GM12864 (cell line): ENCODE data around the gene MALSU1.
A peak's percentile ranks its signal among the peaks of the same experiment; 100 is the strongest.

Experiments
- DNase-seq: peaks from one replicate; pipeline ENCODE4 v3.0.0-alpha.2; 2011; ENCODE audit warnings: low read depth
- H3K4me3 ChIP-seq: 2 replicates; pipeline ENCODE4 v1.5.1; 2011; ENCODE audit warnings: mild to moderate bottlenecking, low read depth, low read length, control low read depth
- TF ChIP-seq, protein P1 (sequence below): IDR thresholded peaks from 2 replicates; pipeline ENCODE4 v1.5.1; 2011; ENCODE audit warnings: low read depth, mild to moderate bottlenecking, moderate library complexity, low read length, control low read depth, inconsistent platforms; ENCODE audit errors: missing control alignments

Gene MALSU1

DNA sequence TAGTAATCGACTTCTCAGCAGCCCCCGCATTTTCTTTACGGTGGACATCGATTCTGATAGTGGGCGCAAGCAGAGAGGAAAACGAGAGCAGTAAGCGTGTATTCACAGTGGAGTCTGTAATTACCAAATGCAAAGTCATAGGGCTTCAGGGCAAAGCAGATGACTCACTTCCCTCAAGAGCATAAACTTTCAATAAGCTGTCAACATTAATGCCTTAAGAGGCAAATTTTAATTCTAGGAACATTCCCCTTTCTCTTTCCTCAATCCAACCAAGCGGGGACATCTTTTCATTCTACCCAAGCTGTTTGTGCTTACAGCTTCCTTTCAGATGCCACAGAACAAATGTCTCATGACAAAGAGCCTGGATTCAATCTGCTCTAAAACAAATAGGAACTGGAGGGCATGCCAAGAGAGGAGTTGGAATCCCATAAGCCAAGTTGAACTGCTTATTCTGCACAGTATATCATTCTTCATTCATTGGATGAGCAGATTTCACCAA lies 48.6 kb downstream of the MALSU1 start:
- TF ChIP-seq, protein P1, sequence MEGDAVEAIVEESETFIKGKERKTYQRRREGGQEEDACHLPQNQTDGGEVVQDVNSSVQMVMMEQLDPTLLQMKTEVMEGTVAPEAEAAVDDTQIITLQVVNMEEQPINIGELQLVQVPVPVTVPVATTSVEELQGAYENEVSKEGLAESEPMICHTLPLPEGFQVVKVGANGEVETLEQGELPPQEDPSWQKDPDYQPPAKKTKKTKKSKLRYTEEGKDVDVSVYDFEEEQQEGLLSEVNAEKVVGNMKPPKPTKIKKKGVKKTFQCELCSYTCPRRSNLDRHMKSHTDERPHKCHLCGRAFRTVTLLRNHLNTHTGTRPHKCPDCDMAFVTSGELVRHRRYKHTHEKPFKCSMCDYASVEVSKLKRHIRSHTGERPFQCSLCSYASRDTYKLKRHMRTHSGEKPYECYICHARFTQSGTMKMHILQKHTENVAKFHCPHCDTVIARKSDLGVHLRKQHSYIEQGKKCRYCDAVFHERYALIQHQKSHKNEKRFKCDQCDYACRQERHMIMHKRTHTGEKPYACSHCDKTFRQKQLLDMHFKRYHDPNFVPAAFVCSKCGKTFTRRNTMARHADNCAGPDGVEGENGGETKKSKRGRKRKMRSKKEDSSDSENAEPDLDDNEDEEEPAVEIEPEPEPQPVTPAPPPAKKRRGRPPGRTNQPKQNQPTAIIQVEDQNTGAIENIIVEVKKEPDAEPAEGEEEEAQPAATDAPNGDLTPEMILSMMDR = no peak
- no peak overlapping the region for H3K4me3 ChIP-seq
- DNase-seq = no peak

DNA sequence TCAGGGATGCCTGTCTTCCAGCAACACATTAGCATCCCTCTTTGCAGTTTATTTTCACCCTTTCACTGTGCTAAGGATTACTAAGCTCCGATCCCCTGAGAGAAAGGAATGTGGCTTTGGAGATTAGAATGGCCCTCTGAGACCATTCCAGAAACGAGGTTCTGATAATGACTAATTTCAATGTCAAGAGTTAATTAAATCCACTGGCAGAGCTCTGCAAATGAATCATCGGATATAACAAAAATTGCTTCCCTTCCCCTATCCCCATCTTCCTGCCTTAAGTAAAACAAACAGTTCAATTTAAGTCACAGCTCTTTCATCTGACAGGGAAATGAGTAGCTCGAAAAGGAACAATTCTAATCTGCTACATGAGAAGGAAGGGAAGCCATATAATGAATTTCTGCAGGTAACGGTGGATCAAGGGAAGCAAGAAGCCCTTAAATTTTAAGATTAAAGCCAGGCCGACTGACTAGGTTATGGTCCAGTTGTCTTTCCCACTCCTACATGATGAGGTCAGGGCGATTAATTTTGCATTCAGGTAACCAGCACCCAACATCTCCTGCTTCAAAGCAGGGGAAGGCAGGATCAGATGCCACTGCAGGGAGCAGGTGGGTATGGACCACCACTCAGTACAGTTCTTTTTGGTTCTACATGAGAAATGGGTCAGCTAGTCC lies 50.5 kb downstream of the MALSU1 start:
- DNase-seq = no peak
- H3K4me3 ChIP-seq = no peak overlapping the region
- TF ChIP-seq, protein P1 = no peak

DNA sequence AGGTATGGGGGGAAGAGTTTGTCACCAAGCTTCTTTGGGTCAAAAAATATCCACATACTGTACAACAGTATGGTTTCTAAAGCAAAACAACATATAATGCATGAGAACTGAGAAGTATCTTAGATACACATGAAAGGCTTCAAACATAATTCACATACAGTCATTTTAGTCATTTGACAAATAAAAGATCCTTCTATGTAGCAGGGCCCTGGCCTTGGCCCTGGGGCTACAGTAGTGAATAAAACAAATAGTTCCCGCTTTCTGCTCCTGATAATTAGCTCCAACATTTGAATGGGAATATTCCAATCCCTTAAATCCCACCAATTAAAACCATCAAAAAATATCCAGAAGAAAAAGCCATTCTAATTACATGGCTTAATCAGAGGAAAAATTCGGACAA lies 51.3 kb downstream of the MALSU1 start:
- DNase-seq = no peak
- TF ChIP-seq, protein P1 = no peak

DNA sequence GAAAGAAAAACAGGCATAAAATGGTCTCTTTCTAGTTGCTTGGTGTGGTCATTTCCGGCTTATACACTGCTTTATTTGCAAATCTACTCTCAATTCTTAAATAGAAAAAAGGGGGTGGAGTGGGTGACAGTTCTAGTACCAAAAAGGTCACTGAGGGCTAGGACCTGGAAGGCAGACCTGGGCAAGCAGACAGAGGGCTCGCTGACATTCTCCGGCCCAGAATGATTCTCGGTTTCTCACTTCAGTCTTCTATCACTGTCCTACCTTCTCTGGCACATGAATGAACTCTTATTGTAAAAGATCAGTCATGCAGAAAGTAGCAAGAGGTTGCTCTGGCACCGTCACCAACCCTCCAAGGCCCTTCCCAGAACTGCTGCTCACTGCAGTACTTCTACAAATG lies 54.0 kb downstream of the MALSU1 start:
- TF ChIP-seq, protein P1 = no peak
- no peak overlapping the region for H3K4me3 ChIP-seq
- DNase-seq = no peak

More for the DNA sequence above, 51.3 kb downstream of the MALSU1 start:
- no peak overlapping the region for H3K4me3 ChIP-seq

DNA sequence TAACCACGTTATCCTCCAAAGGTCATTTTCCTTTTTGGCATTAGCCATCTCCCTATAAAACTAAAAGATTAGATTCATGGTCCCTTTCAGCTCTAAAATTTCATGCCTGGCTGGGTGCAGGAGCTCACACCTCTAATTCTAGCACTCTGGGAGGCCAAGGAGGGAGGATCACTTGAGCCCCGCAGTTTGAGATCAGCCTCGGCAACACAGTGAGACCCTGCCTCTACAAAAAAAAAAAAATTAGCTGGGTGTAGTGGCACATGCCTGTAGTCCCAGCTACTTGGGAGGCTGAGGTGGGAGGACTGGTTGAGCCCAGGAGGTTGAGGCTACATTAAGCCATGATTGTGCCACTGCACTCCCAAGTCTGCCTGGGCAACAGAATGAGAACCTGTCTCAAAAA lies 57.0 kb downstream of the MALSU1 start:
- no peak overlapping the region for H3K4me3 ChIP-seq
- TF ChIP-seq, protein P1 = no peak
- no peak for DNase-seq

DNA sequence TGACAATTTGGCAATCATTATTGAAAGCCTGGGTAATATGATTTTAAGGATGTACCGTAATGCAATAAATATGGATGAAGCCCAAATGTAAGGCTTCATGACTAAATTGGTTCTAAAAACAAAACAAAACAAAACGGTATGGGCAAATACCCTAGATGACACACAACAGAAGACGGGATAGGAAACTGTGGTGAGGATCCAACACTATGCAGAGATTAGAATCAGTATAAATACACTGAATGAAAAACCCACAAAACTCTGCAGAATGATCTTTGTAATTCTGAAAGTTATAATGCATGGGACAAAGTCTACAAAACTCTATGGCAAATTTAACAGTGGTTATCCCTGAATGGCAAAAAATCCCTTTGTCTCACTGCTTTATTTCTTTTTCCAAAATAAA lies 57.6 kb downstream of the MALSU1 start:
- no peak overlapping the region for H3K4me3 ChIP-seq
- DNase-seq = no peak
- TF ChIP-seq, protein P1 = no peak

DNA sequence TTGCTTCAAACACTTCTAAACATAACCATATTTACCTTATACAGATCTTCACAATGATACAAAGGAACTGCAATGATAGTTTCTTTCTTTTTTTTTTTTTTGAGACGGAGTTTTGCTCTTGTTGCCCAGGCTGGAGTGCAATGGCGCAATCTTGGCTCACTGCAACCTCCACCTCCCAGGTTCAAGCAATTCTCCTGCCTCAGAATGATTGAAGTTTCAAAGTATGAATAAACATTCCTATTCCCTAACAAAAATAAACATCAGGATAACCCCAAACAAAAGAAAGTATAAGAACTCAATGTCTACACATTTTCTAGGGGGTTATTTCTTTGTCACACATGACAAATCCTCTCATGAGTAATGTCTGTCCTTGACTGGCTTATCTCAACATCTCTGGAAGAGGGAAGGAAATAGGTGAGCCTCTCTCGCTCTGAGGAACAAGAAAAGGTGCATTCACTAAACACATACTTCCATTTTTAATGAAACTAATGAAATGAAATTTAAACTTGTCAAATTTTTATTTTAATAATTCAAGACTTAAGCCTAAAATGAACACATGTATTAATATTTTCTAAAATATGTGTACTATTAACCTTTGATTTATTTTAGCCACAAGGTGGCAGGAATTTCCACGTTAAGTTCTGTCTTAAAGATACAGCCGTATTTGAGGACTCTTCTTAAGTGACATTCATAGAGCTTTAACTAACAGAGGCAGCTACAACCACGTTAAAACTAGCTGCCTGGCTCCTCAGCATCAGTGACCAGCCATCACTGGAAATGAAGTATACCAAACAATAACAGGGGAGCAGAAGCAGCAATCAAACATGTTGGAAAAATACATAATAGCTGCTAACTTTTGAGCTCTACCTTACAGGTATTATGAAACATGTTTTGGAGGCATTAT lies 58.3 kb downstream of the MALSU1 start:
- DNase-seq = no peak
- no peak overlapping the region for H3K4me3 ChIP-seq
- TF ChIP-seq, protein P1 = peak; percentile 11
